C4-2B (cell line): ENCODE measurements around the gene IQGAP2.

Experiments
- CTCF ChIP-seq: fragments of 450-650 bp; conservative IDR thresholded peaks from 2 replicates; pipeline ENCODE4 v1.5.1; 2017; ENCODE audit warnings: mild to moderate bottlenecking
- ZFX ChIP-seq: fragments of 450-650 bp; IDR thresholded peaks from 2 replicates; pipeline ENCODE4 v1.6.1; 2017

GRCh38 chr5:76556511-76557221 lies 153.6 kb downstream of the IQGAP2 start:
- no peak for TF ChIP-seq CTCF
- no peak for TF ChIP-seq ZFX
